B cell (primary cell): Measurements from ENCODE around the gene AGAP1. TPM values are rescaled to one million over a fixed set of nuclear protein-coding genes. Genes with fewer than 3 reads are reported as not detected.

Experiments
- ATAC-seq: fragments of 200-7000 bp; cut with Tn5 transposase; one replicate; pipeline ENCODE4 v1.10.0; 2021; ENCODE audit warnings: low read depth, mild to moderate bottlenecking, moderate number of reproducible peaks, moderate library complexity
- CTCF ChIA-PET: fragments of 350-600 bp; sonication (Branson Sonifier 250); formaldehyde crosslinking; loops from one replicate; lab custom pipeline; 2021; ENCODE audit warnings: antibody characterized with exemption, inconsistent platforms; lab: Charles Lee
- POLR2A ChIA-PET: fragments of 350-600 bp; sonication (Branson Sonifier 250); formaldehyde crosslinking; loops from one replicate; lab custom pipeline; 2021; ENCODE audit warnings: antibody characterized with exemption; lab: Charles Lee
- DNase-seq: peaks from one replicate; pipeline ENCODE4 v3.0.0; 2013
- H2AFZ ChIP-seq: 2 replicates; pipeline ENCODE4 v1.6.1; 2012; ENCODE audit warnings: mild to moderate bottlenecking, low read depth, low read length; ENCODE audit not compliant: insufficient read depth, poor library complexity, severe bottlenecking
- H3K27ac ChIP-seq, 2 donors: 1 replicate in 1 of 2; 2 replicates in 1 of 2; pipeline ENCODE4 v1.5.1; 2012 to 2013; ENCODE audit warnings: low read length in 2 of 2, mild to moderate bottlenecking in 2 of 2, moderate library complexity in 1 of 2
- H3K27me3 ChIP-seq, 4 experiments: fragments of 200-600 bp in 1 of 4; sonication (generic) in 1 of 4; replicated peaks in 1 of 4; 1 replicate in 2 of 4; 2 replicates in 2 of 4; pipeline versions ENCODE4 v1.6.1 to v1.7.0; 2013 to 2016; ENCODE audit warnings: low read length in 3 of 4, mild to moderate bottlenecking in 2 of 4, mixed read lengths in 1 of 4, moderate library complexity in 1 of 4; ENCODE audit not compliant: insufficient read depth in 4 of 4, control insufficient read depth in 3 of 4; ENCODE audit errors: control extremely low read depth in 1 of 4
- H3K36me3 ChIP-seq, 2 experiments: replicated peaks in 1 of 2; 1 replicate in 1 of 2; 2 replicates in 1 of 2; pipeline versions ENCODE4 v1.6.1 to v1.7.1; 2013; ENCODE audit warnings: low read length in 1 of 2; ENCODE audit not compliant: insufficient read depth in 2 of 2, control insufficient read depth in 1 of 2; ENCODE audit errors: control extremely low read depth in 1 of 2, extremely low read depth in 1 of 2
- H3K4me1 ChIP-seq, 2 donors: fragments of 200-600 bp in 1 of 2; sonication (generic) in 1 of 2; 1 replicate in 1 of 2; 2 replicates in 1 of 2; pipeline versions ENCODE4 v1.5.1 to v1.6.1; 2013 to 2017; ENCODE audit warnings: low read length in 2 of 2; ENCODE audit not compliant: control insufficient read depth in 2 of 2, insufficient read depth in 2 of 2
- H3K4me2 ChIP-seq: replicated peaks from 2 replicates; pipeline ENCODE3; 2012; ENCODE audit warnings: mild to moderate bottlenecking, low read depth, low read length; ENCODE audit not compliant: poor library complexity, severe bottlenecking
- H3K4me3 ChIP-seq, 5 experiments: fragments of 200-600 bp in 1 of 5; sonication (generic) in 1 of 5; 1 replicate in 3 of 5; 2 replicates in 2 of 5; pipeline versions ENCODE4 v1.5.1 to v1.7.0; 2011 to 2016; ENCODE audit warnings: low read length in 4 of 5, mild to moderate bottlenecking in 4 of 5, low read depth in 2 of 5, control low read depth in 1 of 5, moderate library complexity in 1 of 5; ENCODE audit not compliant: insufficient read depth in 1 of 5; ENCODE audit errors: control extremely low read depth in 1 of 5, extremely low read depth in 1 of 5
- H3K79me2 ChIP-seq: fragments of 200-600 bp; sonication (generic); one replicate; pipeline ENCODE4 v1.6.0; 2016; ENCODE audit warnings: low read length; ENCODE audit not compliant: control insufficient read depth, insufficient read depth
- H3K9ac ChIP-seq: fragments of 200-600 bp; sonication (generic); 2 replicates; pipeline ENCODE4 v1.6.1; 2017; ENCODE audit warnings: mild to moderate bottlenecking, low read length, moderate library complexity
- H3K9me3 ChIP-seq, 3 donors: one replicate each; pipeline versions ENCODE4 v1.6.1 to v1.7.1; 2013; ENCODE audit warnings: low read length in 2 of 3; ENCODE audit not compliant: control insufficient read depth in 2 of 3, insufficient read depth in 1 of 3; ENCODE audit errors: control extremely low read depth in 1 of 3
- H4K20me1 ChIP-seq: 2 replicates; pipeline ENCODE4 v1.6.0; 2012; ENCODE audit warnings: mild to moderate bottlenecking, low read length; ENCODE audit not compliant: insufficient read depth, control insufficient read depth, poor library complexity, severe bottlenecking
- H3K27ac Mint-ChIP-seq: one replicate; pipeline ENCODE4 v1.8.0; 2021; ENCODE audit warnings: mixed read lengths
- H3K27me3 Mint-ChIP-seq: one replicate; pipeline ENCODE4 v1.8.0; 2021; ENCODE audit warnings: mixed read lengths
- H3K4me1 Mint-ChIP-seq: one replicate; pipeline ENCODE4 v1.8.0; 2021; ENCODE audit warnings: mixed read lengths
- H3K4me3 Mint-ChIP-seq: one replicate; pipeline ENCODE4 v1.8.0; 2021; ENCODE audit warnings: mixed read lengths
- H3K9me3 Mint-ChIP-seq: one replicate; pipeline ENCODE4 v1.8.0; 2022; ENCODE audit warnings: mixed read lengths; ENCODE audit not compliant: insufficient read depth
- EZH2 ChIP-seq: IDR thresholded peaks from 2 replicates; pipeline ENCODE4 v1.6.1; 2012; ENCODE audit warnings: borderline replicate concordance, low read depth, mild to moderate bottlenecking, moderate library complexity, low read length; ENCODE audit not compliant: insufficient read depth, poor library complexity, severe bottlenecking
- WGBS: methylation state at CpG from one replicate; pipeline ENCODE4 v1.1.5; 2013; ENCODE audit warnings: missing lambda C conversion rate; ENCODE audit not compliant: insufficient coverage; 5-methylcytosine and 5-hydroxymethylcytosine counted together
- intact Hi-C: fragments of 100-400 bp; cut with micrococcal nuclease; formaldehyde crosslinking; loops from one replicate; pipeline ENCODE4 v1.10.0; 2022
- polyA plus RNA-seq: library from polyadenylated mRNA; depleted of rRNA; stranded (reverse); fragments of >200 nt; gene quantifications from 2 replicates; pipeline ENCODE4 v1.2.3, GENCODE V29; 2012
- total RNA-seq, 2 donors: library from RNA; stranded (reverse); fragments of 120-200 nt in 1 of 2; gene quantifications; 1 replicate in 1 of 2; 2 replicates in 1 of 2; pipeline versions ENCODE4 v1.2.3 to v1.2.4, GENCODE V29; 2013 to 2022
- TF ChIP-seq, protein P1 (sequence below): fragments of 200-600 bp; IDR thresholded peaks from one replicate; pipeline ENCODE4 v1.8.0; 2022; ENCODE audit warnings: antibody characterized with exemption, mild to moderate bottlenecking

AGAP1 gene
- total and polyA plus RNA-seq, 2 donors (not counting 1 experiment from before 2014, with no cell fraction given) = 0.01 TPM; not detected in 1

DNA sequence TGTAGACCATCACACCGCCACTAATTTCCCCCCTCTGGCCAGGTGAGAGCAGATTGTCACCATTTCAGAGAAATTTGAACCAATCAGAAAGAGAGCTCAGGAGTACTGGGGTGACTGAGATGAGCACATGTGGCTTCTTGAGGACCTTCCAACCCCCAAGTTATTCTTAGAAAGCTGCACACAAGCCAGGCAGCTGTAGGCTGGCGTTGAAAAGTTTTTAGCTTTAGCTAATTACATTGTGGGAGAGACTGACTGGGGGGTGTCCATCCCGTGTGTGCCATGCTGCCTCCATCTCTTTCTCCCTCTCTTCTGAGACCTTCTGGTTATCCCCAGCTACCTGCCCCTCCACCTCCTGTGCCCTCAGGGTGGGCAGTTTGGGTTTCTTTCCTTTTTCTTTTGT lies 154.0 kb downstream of the AGAP1 start:
- Histone ChIP-seq H3K4me1 (no peaks in the 10 kb centered on the region), H3K9me3 (peaks cover 0 to 2% (median 0%) of the 10 kb centered on the region in 3 donors), H3K4me3 (no peak overlapping the region), H3K27ac (no peak overlapping the region), H3K79me2 (no peaks in the 10 kb centered on the region), H3K36me3 (no peaks in the 10 kb centered on the region), H4K20me1 (no peaks in the 10 kb centered on the region), H3K9ac (no peak overlapping the region), H3K27me3 (peaks cover 0 to 1% (median 0%) of the 10 kb centered on the region in 4 experiments), H2AFZ (no peak overlapping the region), H3K4me2 (no peak overlapping the region)
- no peak for ATAC-seq
- Mint-ChIP-seq H3K4me1 (no peaks in the 10 kb centered on the region), H3K9me3 (no peaks in the 10 kb centered on the region), H3K27me3 (peaks cover 9% of the 10 kb centered on the region), H3K4me3 (no peak overlapping the region), H3K27ac (no peak overlapping the region)
- ChIA-PET CTCF (no interaction called here), POLR2A (no interaction called here)
- 40% methylated on average over 3 of the region's 3 CpGs for WGBS
- TF ChIP-seq, protein P1, sequence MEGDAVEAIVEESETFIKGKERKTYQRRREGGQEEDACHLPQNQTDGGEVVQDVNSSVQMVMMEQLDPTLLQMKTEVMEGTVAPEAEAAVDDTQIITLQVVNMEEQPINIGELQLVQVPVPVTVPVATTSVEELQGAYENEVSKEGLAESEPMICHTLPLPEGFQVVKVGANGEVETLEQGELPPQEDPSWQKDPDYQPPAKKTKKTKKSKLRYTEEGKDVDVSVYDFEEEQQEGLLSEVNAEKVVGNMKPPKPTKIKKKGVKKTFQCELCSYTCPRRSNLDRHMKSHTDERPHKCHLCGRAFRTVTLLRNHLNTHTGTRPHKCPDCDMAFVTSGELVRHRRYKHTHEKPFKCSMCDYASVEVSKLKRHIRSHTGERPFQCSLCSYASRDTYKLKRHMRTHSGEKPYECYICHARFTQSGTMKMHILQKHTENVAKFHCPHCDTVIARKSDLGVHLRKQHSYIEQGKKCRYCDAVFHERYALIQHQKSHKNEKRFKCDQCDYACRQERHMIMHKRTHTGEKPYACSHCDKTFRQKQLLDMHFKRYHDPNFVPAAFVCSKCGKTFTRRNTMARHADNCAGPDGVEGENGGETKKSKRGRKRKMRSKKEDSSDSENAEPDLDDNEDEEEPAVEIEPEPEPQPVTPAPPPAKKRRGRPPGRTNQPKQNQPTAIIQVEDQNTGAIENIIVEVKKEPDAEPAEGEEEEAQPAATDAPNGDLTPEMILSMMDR = no peak
- TF ChIP-seq EZH2 = no peak
- intact Hi-C loops = no loop called here
- no peak for DNase-seq

DNA sequence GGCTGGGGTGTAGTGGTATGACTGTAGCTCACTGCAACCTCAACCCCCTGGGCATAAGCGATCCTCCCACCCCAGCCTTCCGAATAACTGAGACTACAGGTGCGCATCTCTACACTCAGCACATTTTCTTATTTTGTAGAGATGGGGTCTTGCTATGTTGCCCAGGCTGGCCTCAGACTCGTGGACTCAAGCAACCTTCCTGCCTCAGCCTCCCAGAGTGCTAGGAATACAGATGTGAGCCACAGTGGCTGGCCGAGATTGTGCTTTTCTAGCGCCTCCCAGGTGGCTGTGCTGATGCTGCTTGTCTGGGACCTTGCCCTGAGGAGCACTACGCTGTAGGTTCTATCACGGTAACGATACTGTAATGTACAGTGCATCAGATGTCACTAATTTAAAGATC lies 155.6 kb downstream of the AGAP1 start:
- H3K27me3 ChIP-seq = no peaks in the 10 kb centered on the region
- H3K9ac ChIP-seq = no peak overlapping the region
- no peak overlapping the region for H3K27ac Mint-ChIP-seq
- 78% methylated on average over 9 of the region's 9 CpGs for WGBS
- intact Hi-C loops = no loop called here
- H2AFZ ChIP-seq = no peak overlapping the region
- H3K4me3 ChIP-seq = no peak overlapping the region
- H3K9me3 Mint-ChIP-seq = no peaks in the 10 kb centered on the region
- H3K79me2 ChIP-seq = no peaks in the 10 kb centered on the region
- H3K27ac ChIP-seq = no peak overlapping the region
- peaks cover 0 to 2% (median 0%) of the 10 kb centered on the region in 3 donors for H3K9me3 ChIP-seq
- TF ChIP-seq EZH2 = no peak
- TF ChIP-seq, protein P1 = no peak
- CTCF ChIA-PET = no interaction called here
- POLR2A ChIA-PET = no interaction called here
- no peaks in the 10 kb centered on the region for H3K36me3 ChIP-seq
- H4K20me1 ChIP-seq = no peaks in the 10 kb centered on the region
- H3K4me1 Mint-ChIP-seq = no peaks in the 10 kb centered on the region
- DNase-seq = no peak
- peaks cover 4% of the 10 kb centered on the region for H3K27me3 Mint-ChIP-seq
- ATAC-seq = no peak
- no peak overlapping the region for H3K4me2 ChIP-seq
- H3K4me3 Mint-ChIP-seq = no peak overlapping the region
- no peaks in the 10 kb centered on the region for H3K4me1 ChIP-seq
